GM12801 (cell line): ENCODE data around the gene EGLN1.

ENCODE experiments used
- CTCF ChIP-seq: IDR thresholded peaks from one replicate; pipeline ENCODE4 v1.5.1; 2011; ENCODE audit warnings: control low read depth; ENCODE audit not compliant: insufficient read length; ENCODE audit errors: extremely low read depth

The EGLN1 gene

GRCh38 chr1:231408528-231409094, 13.5 kb downstream of the EGLN1 start:
- no peak for TF ChIP-seq CTCF

- no peak for TF ChIP-seq CTCF
These were observed 14.3 kb downstream of the EGLN1 start for GRCh38 chr1:231407547-231408396.

- TF ChIP-seq CTCF: no peak
These were observed 15.0 kb downstream of the EGLN1 start for GRCh38 chr1:231407049-231407448.

GRCh38 chr1:231404318-231404717, 17.8 kb downstream of the EGLN1 start:
- TF ChIP-seq CTCF: no peak

DNA sequence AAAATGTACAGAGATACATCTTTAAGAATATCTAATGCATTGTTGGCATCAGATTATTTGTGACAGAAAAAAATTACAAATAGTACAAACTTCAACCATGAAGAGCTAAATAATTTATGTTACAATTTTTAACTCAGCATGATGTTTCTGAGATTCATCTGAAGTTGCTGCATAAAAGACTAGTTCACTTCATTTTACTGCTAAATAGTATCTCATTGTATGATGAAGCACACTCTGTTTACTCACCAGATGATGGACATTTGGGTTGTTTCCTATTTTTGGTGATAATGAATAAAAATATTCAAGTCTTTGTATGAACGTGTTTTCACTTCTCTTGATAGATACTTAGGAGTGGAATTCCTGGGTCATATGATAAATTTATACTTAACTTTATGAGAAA, 20.6 kb downstream of the EGLN1 start:
- no peak for TF ChIP-seq CTCF

- TF ChIP-seq CTCF: no peak
These were observed 24.0 kb downstream of the EGLN1 start for GRCh38 chr1:231397886-231398671.

- no peak for TF ChIP-seq CTCF
These were observed 25.4 kb downstream of the EGLN1 start for GRCh38 chr1:231396643-231397042.
